Pancreas (tissue), 10 donors: ENCODE measurements around the gene RNU5B-1. TPM values are rescaled to one million over a fixed set of nuclear protein-coding genes. Genes with fewer than 3 reads are reported as not detected.
"Not testable (repeated sequence)": the region's sequence is repeated elsewhere in the genome, so short reads cannot be mapped to it uniquely, and the experiment has no call there.

Experiments
- ATAC-seq, 4 donors: fragments of 200-7000 bp; cut with Tn5 transposase; one replicate each; pipeline versions ENCODE4 v1.8.0 to v1.9.1; 2020; ENCODE audit warnings: mild to moderate bottlenecking in 4 of 4, moderate library complexity in 4 of 4
- DNase-seq, 6 donors: peaks; one replicate each; pipeline ENCODE4 v3.0.0-alpha.2; 2020
- FAIRE-seq: peaks from 2 replicates; lab custom pipeline; 2012; peaks lifted over from hg19 to GRCh38; lab: Jason Lieb, UNC
- H3K27ac ChIP-seq, 4 donors: fragments of 200-600 bp; sonication (generic); 1 replicate in 3 of 4; 2 replicates in 1 of 4; pipeline versions ENCODE4 v1.5.0 to v1.8.0; 2020
- H3K27me3 ChIP-seq, 4 donors: fragments of 200-600 bp; one replicate each; pipeline ENCODE4 v1.8.0; 2021
- H3K36me3 ChIP-seq, 3 donors: fragments of 200-600 bp; sonication (generic) in 1 of 3; one replicate each; pipeline versions ENCODE4 v1.5.0 to v1.8.0; 2020 to 2021
- H3K4me1 ChIP-seq, 3 donors: fragments of 200-600 bp; one replicate each; pipeline ENCODE4 v1.8.0; 2021
- H3K4me3 ChIP-seq, 4 donors: fragments of 200-600 bp; sonication (generic) in 2 of 4; one replicate each; pipeline versions ENCODE4 v1.5.0 to v1.8.0; 2020 to 2021
- H3K9me3 ChIP-seq, 4 donors: fragments of 200-600 bp; one replicate each; pipeline ENCODE4 v1.8.0; 2021
- CTCF ChIP-seq, 4 donors: fragments of 200-600 bp; sonication (generic) in 3 of 4; IDR thresholded peaks; one replicate each; pipeline versions ENCODE4 v1.5.0 to v1.8.0; 2021; ENCODE audit warnings: antibody characterized with exemption in 4 of 4
- WGBS, 2 donors: extraction: QIAGEN DNeasy Blood & Tissue Kit; methylation state at CpG; one replicate each; pipeline ENCODE4 v1.1.7; 2013; 5-methylcytosine and 5-hydroxymethylcytosine counted together
- intact Hi-C, 3 donors: fragments of 100-400 bp; cut with DNase I; formaldehyde crosslinking; loops; one replicate each; pipeline versions ENCODE4 v1.11.1 to v1.14.2; 2022
- polyA plus RNA-seq, 2 donors: library from polyadenylated mRNA; stranded (reverse); fragments of 200-250 nt; gene quantifications; one replicate each; pipeline ENCODE4 v1.2.3, GENCODE V29; 2013
- total RNA-seq, 6 donors: library from RNA; stranded (reverse); fragmentation: NEBNext Ultra II Directional in 4 of 6; extraction: Animal tissue kit (Norgen Biotek cat#: 25700) in 4 of 6; gene quantifications; one replicate each; pipeline versions ENCODE4 v1.2.1 to v1.2.4, GENCODE V29; 2021 to 2023
- donor health status: healthy with polysubstance abuse.
- donor health status: DM: no; HTN: no; CAD: no; lungs with moderate emphysema.
- donor health status: DM: no; HTN: no; CAD: no.
- donor health status: control.
- donor health status: control.
- donor health status: Bipolar disorder and iron deficiency.
- donor health status: DM: yes; HTN: yes; CAD: no.
- donor health status: DM: no; HTN: no; CAD: no.
- donor health status: DM: no; HTN: no; CAD: no.
- donor health status: DM: yes; HTN: yes; CAD: no.

The RNU5B-1 gene
- total and polyA plus RNA-seq, 8 donors, result 10.5 to 21.8 (median 21.6) TPM; not detected in 5

- intact Hi-C loops, result no loop called here
- DNase-seq, result no peak
- no peak for FAIRE-seq
- TF ChIP-seq CTCF (IDR thresholded peaks at IDR 0.05), result no peak
- 78 to 83% methylated on average over 10 of the region's 10 CpGs for WGBS, 2 donors
- H3K9me3 ChIP-seq, result no peaks in the 10 kb centered on the region
- no peak overlapping the region for H3K27ac ChIP-seq
- H3K4me1 ChIP-seq, result no peaks in the 10 kb centered on the region
- no peak overlapping the region for H3K4me3 ChIP-seq
- ATAC-seq, result no peak
- no peaks in the 10 kb centered on the region for H3K36me3 ChIP-seq
- H3K27me3 ChIP-seq, result no peaks in the 10 kb centered on the region
Measured at GRCh38 chr15:65343374-65343981, 39.0 kb downstream of the RNU5B-1 start.

- DNase-seq (no peak), FAIRE-seq (no peak), ATAC-seq (no peak)
- Histone ChIP-seq H3K4me1 (no peaks in the 10 kb centered on the region), H3K27ac (no peak overlapping the region), H3K9me3 (no peaks in the 10 kb centered on the region), H3K36me3 (no peaks in the 10 kb centered on the region), H3K27me3 (no peaks in the 10 kb centered on the region), H3K4me3 (no peak overlapping the region)
- intact Hi-C loops, result no loop called here
- no peak for TF ChIP-seq CTCF (IDR thresholded peaks at IDR 0.05)
- WGBS, 2 donors, result 81 to 82% methylated on average over 7 to 8 of the region's 8 CpGs
Measured at GRCh38 chr15:65344214-65344913, 39.9 kb downstream of the RNU5B-1 start.

GRCh38 chr15:65344914-65345275, 40.4 kb downstream of the RNU5B-1 start:
- intact Hi-C loops, result no loop called here
- no peak for ATAC-seq
- DNase-seq, result no peak
- no peaks in the 10 kb centered on the region for H3K27me3 ChIP-seq
- no peak for TF ChIP-seq CTCF (IDR thresholded peaks at IDR 0.05)
- no peak for FAIRE-seq
- H3K36me3 ChIP-seq, result no peaks in the 10 kb centered on the region
- no peak overlapping the region for H3K4me3 ChIP-seq
- H3K9me3 ChIP-seq, result no peaks in the 10 kb centered on the region
- H3K27ac ChIP-seq, result no peak overlapping the region
- 58 to 76% methylated on average over 2 of the region's 2 CpGs for WGBS, 2 donors
- no peaks in the 10 kb centered on the region for H3K4me1 ChIP-seq

GRCh38 chr15:65346856-65347598, 42.5 kb downstream of the RNU5B-1 start:
- FAIRE-seq (no peak), DNase-seq (no peak), ATAC-seq (no peak)
- H3K4me1 ChIP-seq, result no peaks in the 10 kb centered on the region
- TF ChIP-seq CTCF (IDR thresholded peaks at IDR 0.05), result no peak
- intact Hi-C loops, result no loop called here
- H3K9me3 ChIP-seq, result no peaks in the 10 kb centered on the region
- WGBS, 2 donors, result 64% methylated on average over 6 of the region's 6 CpGs
- H3K36me3 ChIP-seq, result no peaks in the 10 kb centered on the region
- no peak overlapping the region for H3K27ac ChIP-seq
- H3K4me3 ChIP-seq, result no peak overlapping the region
- H3K27me3 ChIP-seq, result no peaks in the 10 kb centered on the region

- intact Hi-C loops, FAIRE-seq: not testable (repeated sequence)
Measured at GRCh38 chr15:65347756-65348155, 43.3 kb downstream of the RNU5B-1 start.

More at GRCh38 chr15:65347756-65348155, 43.3 kb downstream of the RNU5B-1 start:
- H3K4me3 ChIP-seq, H3K27me3 ChIP-seq, H3K4me1 ChIP-seq, ATAC-seq, DNase-seq, H3K27ac ChIP-seq, H3K9me3 ChIP-seq, H3K36me3 ChIP-seq: not testable (repeated sequence)
- WGBS, 2 donors, result 85 to 90% methylated on average over 8 of the region's 8 CpGs
